Upper lobe of left lung (tissue), 4 donors: ENCODE data around the gene FBXL7.

Experiments
- POLR2A ChIP-seq, 4 donors: fragments of 450-650 bp; IDR thresholded peaks; one replicate each; pipeline ENCODE4 v1.5.1; 2016 to 2017; ENCODE audit warnings: antibody characterized with exemption in 4 of 4, mild to moderate bottlenecking in 2 of 4
- TF ChIP-seq, protein P1 (sequence below), 6 experiments: fragments of 450-650 bp in 4 of 6; fragments of 200-600 bp in 2 of 6; sonication (generic) in 2 of 6; IDR thresholded peaks; one replicate each; pipeline ENCODE4 v1.5.1; 2016 to 2019; ENCODE audit warnings: antibody characterized with exemption in 6 of 6

DNA sequence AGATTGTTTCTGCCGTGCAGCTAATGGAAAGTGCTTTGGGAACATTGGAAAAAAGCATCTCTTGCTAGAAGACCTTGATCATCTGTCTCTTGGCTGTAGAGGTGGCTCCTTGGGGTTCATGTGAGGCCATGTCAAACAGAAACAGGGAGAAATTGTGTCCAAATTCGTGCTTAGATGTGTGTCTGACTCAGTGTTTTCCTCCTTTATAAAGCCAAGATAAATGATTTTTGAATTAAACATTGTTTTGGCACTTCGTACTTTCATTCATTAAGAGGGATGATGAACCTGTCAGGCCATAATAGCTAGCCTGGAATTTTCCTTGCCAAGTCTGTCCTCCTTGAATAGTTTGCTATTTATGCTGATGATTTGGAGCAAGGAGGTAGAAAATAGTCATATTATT, 143.8 kb downstream of the FBXL7 start:
- TF ChIP-seq POLR2A (IDR thresholded peaks at IDR 0.05), result no peak
- TF ChIP-seq, protein P1, sequence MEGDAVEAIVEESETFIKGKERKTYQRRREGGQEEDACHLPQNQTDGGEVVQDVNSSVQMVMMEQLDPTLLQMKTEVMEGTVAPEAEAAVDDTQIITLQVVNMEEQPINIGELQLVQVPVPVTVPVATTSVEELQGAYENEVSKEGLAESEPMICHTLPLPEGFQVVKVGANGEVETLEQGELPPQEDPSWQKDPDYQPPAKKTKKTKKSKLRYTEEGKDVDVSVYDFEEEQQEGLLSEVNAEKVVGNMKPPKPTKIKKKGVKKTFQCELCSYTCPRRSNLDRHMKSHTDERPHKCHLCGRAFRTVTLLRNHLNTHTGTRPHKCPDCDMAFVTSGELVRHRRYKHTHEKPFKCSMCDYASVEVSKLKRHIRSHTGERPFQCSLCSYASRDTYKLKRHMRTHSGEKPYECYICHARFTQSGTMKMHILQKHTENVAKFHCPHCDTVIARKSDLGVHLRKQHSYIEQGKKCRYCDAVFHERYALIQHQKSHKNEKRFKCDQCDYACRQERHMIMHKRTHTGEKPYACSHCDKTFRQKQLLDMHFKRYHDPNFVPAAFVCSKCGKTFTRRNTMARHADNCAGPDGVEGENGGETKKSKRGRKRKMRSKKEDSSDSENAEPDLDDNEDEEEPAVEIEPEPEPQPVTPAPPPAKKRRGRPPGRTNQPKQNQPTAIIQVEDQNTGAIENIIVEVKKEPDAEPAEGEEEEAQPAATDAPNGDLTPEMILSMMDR (IDR thresholded peaks at IDR 0.05), result no peak
